AG04449 (cell line): ENCODE results near the gene DGCR2.

Source experiments
- CTCF ChIA-PET: fragments of 350-600 bp; formaldehyde crosslinking; extraction: SDS; loops from one replicate; lab custom pipeline; 2021; ENCODE audit warnings: antibody characterized with exemption; lab: Yijun Ruan, JAX
- POLR2A ChIA-PET: fragments of 400-600, 350-600 bp; formaldehyde crosslinking; extraction: SDS; loops from one replicate; lab custom pipeline; 2020; ENCODE audit warnings: antibody characterized with exemption, inconsistent platforms; lab: Yijun Ruan, JAX
- DNase-seq: peaks from one replicate; pipeline ENCODE4 v3.0.0-alpha.2; 2010; ENCODE audit warnings: low read depth, low spot score
- H3K4me3 ChIP-seq: 2 replicates; pipeline ENCODE4 v1.5.1; 2011; ENCODE audit warnings: low read depth, mild to moderate bottlenecking, control low read depth, low read length
- CTCF ChIP-seq: IDR thresholded peaks from one replicate; pipeline ENCODE4 v1.5.1; 2011; ENCODE audit warnings: mild to moderate bottlenecking, moderate library complexity, low read length, control low read depth, inconsistent platforms; ENCODE audit not compliant: insufficient read depth; ENCODE audit errors: missing control alignments

DGCR2 gene

GRCh38 chr22:19147195-19147780, 25.1 kb upstream of the DGCR2 start:
- ChIA-PET CTCF (interaction anchor here (0.9 to 1.5 kb wide), 4 partner anchors 8 to 482 kb away, joined by 3 to 5 read pairs (median 4); no protein-coding TSS in a partner anchor), POLR2A (no interaction called here)
- no peak overlapping the region for H3K4me3 ChIP-seq
- no peak for TF ChIP-seq CTCF
- DNase-seq, result no peak

- H3K4me3 ChIP-seq, result no peak overlapping the region
- POLR2A ChIA-PET, result no interaction called here
- DNase-seq, result no peak
Observed at GRCh38 chr22:19146215-19146968, 24.2 kb upstream of the DGCR2 start.

GRCh38 chr22:19143967-19144400, 21.8 kb upstream of the DGCR2 start:
- CTCF ChIA-PET, result interaction anchor here (0.7 to 2.9 kb wide), 25 partner anchors 10 to 572 kb away, joined by 3 to 34 read pairs (median 6); partner anchors contain the start of genes DGCR2 and TSSK2

More at GRCh38 chr22:19146215-19146968, 24.2 kb upstream of the DGCR2 start:
- TF ChIP-seq CTCF, result no peak
- CTCF ChIA-PET, result interaction anchor here (0.9 to 2.5 kb wide), 5 partner anchors 9 to 481 kb away, joined by 3 to 11 read pairs (median 4); no protein-coding TSS in a partner anchor

GRCh38 chr22:19143212-19143611, 21.0 kb upstream of the DGCR2 start:
- CTCF ChIA-PET, result interaction anchor here (0.7 to 2.9 kb wide), 10 partner anchors 11 to 489 kb away, joined by 3 to 34 read pairs (median 8); partner anchors contain the start of genes DGCR2 and TSSK2
- no peak for DNase-seq
- no peak for TF ChIP-seq CTCF
- POLR2A ChIA-PET, result interaction anchor here (1.6 kb wide), 1 partner anchor 21 kb away, joined by 12 read pairs; the partner anchor contains the start of gene DGCR2
- peak overlapping the region; percentile 25 for H3K4me3 ChIP-seq

More at GRCh38 chr22:19143967-19144400, 21.8 kb upstream of the DGCR2 start:
- DNase-seq, result no peak
- peak overlapping the region; percentile 97 for H3K4me3 ChIP-seq
- no peak for TF ChIP-seq CTCF
- POLR2A ChIA-PET, result interaction anchor here (1.0 to 1.6 kb wide), 4 partner anchors 11 to 147 kb away, joined by 4 to 12 read pairs (median 4); partner anchors contain the start of genes CLTCL1 and DGCR2

GRCh38 chr22:19142394-19142793, 20.2 kb upstream of the DGCR2 start:
- no peak overlapping the region for H3K4me3 ChIP-seq
- no peak for DNase-seq
- TF ChIP-seq CTCF, result no peak
- CTCF ChIA-PET, result interaction anchor here (2.9 kb wide), 1 partner anchor 10 kb away, joined by 23 read pairs; the partner anchor contains the start of gene TSSK2
- POLR2A ChIA-PET, result no interaction called here
